Left colon (tissue), 2 donors: ENCODE data around the gene CDRT15. TPM values are rescaled to one million over a fixed set of nuclear protein-coding genes. Genes with fewer than 3 reads are reported as not detected.
A peak's percentile ranks its signal among the peaks of the same experiment; 100 is the strongest.

ENCODE experiments used
- ATAC-seq: fragments of 200-7000 bp; cut with Tn5 transposase; one replicate; pipeline ENCODE4 v1.9.1; 2020; ENCODE audit warnings: mild to moderate bottlenecking, moderate library complexity
- DNase-seq, 2 donors: peaks; one replicate each; pipeline ENCODE4 v3.0.0-alpha.2; 2020
- intact Hi-C, 2 donors: fragments of 100-400 bp; cut with DNase I in 1 of 2; cut with micrococcal nuclease in 1 of 2; formaldehyde crosslinking; loops; one replicate each; pipeline versions ENCODE4 v1.11.2 to v1.14.0; 2022; cut with DNase I, micrococcal nuclease
- total RNA-seq, 2 donors: library from RNA; stranded (reverse); fragmentation: NEBNext Ultra II Directional; extraction: Animal tissue kit (Norgen Biotek cat#: 25700); gene quantifications; one replicate each; pipeline ENCODE4 v1.2.1, GENCODE V29; 2021
- donor health status: DM: no; HTN: no; CAD: no.
- donor health status: DM: yes; HTN: yes; CAD: no.

CDRT15 gene
- total RNA-seq, 2 donors from 2014 or later = not detected

GRCh38 chr17:14211801-14212200, 24.9 kb downstream of the CDRT15 start:
- no peak for DNase-seq
- intact Hi-C loops = no loop called here
- ATAC-seq = peak; percentile 24

DNA sequence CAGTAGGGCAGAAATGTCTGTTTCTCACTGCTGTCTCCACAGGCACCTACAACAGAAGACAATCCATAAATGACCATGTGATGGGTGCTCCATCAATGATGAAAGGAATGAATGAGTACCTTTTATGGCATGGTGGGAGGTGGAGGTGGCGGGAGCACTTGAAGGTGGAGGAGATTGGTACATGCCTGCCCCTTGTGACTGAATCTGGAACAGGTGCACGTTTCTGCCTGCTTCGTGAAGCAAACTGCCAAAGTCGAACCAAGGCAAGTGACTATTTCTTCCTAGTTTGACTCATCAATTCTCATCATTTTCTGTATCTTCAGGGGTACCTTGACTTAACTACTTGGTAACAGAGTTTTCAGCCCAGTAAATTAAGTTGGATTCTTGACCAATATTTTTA, 25.4 kb downstream of the CDRT15 start:
- no peak for ATAC-seq

GRCh38 chr17:14209215-14209614, 27.4 kb downstream of the CDRT15 start:
- DNase-seq = no peak
- intact Hi-C loops = no loop called here
- ATAC-seq = no peak

More for the DNA sequence above, 25.4 kb downstream of the CDRT15 start:
- DNase-seq = no peak
- intact Hi-C loops = no loop called here

GRCh38 chr17:14207791-14208190, 28.9 kb downstream of the CDRT15 start:
- no peak for ATAC-seq
- intact Hi-C loops = no loop called here
- DNase-seq = no peak

DNA sequence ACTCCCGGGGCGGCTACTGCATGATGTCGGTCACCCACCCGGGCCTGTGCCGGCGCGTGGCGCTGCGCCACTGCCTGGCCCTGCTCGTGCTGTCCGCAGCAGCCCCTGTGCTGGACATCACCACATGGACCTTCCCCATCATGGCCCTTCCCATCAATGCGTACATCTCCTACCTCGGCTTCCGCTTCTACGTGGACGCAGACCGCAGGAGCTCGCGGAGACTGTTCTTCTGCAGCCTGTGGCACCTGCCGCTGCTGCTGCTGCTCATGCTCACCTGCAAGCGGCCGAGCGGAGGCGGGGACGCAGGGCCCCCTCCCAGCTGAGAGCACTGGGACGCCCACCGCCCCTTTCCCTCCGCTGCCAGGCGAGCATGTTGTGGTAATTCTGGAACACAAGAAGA, 29.8 kb downstream of the CDRT15 start:
- intact Hi-C loops = no loop called here
- no peak for DNase-seq
- ATAC-seq = no peak

DNA sequence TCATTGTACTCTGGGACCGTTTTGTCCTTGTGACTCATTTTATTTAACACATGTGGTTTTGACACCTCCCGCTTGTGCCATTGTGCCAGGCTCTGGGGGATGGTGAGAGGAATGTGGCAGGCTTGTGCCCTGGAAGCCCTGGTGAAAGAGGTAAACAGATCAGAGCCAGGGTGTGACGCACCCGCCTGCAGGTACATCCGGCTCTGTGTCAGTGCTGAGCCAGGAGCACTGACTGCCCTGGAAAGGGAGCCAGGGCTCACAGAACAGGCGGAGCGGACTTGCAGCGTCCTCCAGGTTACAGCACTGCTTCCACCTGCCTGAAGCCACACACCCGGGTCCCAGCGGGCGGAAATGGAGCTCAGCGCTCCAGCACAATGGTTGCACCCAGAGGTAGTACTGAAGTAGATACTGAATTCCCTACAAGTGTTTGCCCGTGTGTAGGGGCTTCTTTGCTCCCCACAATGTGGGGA, 30.6 kb downstream of the CDRT15 start:
- intact Hi-C loops = no loop called here
- peak; percentile 74 to 85 for DNase-seq
- peak; percentile 94 for ATAC-seq

GRCh38 chr17:14205380-14205779, 31.3 kb downstream of the CDRT15 start:
- DNase-seq = no peak
- intact Hi-C loops = no loop called here
- no peak for ATAC-seq

GRCh38 chr17:14204546-14204945, 32.1 kb downstream of the CDRT15 start:
- DNase-seq (no peak), ATAC-seq (no peak)
- intact Hi-C loops = no loop called here

DNA sequence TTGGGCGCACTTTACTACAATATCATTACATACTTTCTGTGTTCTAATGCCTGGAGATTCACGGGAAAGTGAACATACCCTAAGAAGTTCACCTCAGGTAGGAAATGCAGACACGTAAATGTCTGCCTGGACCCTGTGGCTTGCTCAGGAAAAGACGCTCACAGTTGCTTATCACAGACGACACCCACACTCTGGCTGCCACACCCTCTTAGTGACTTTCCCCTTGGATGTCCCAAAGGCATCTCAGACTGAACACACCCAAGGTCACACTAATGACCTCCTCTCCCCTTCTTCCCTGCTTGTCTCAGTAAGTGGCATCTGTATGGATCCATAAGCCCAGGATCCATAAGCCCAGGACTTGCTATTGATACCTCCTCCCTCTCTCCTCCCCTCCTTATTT, 32.6 kb downstream of the CDRT15 start:
- no peak for DNase-seq
- intact Hi-C loops = no loop called here

DNA sequence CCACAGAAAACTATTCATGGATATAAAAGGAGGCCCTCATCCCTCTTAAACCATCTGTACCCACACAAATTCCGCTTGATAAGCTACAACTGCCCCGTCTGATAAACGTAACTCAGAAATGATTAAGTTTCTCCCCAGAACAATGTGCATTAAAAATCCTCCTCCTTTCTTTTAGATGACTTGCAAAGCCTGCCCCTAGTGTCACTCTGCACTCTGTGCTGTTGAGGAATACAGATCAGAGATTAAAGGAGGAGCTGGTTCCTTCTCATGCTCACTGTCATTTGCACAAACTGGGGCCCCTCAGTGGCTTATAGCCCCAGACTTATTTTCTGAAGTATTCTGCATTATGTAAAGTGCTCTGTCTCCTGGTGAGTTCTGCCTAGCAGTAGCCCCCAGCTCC, 33.3 kb downstream of the CDRT15 start:
- no peak for ATAC-seq
- intact Hi-C loops = no loop called here
- DNase-seq = no peak

More for the DNA sequence above, 32.6 kb downstream of the CDRT15 start:
- ATAC-seq = no peak

- ATAC-seq (no peak), DNase-seq (no peak)
- intact Hi-C loops = no loop called here
Observed at GRCh38 chr17:14202388-14203166, 34.1 kb downstream of the CDRT15 start.

DNA sequence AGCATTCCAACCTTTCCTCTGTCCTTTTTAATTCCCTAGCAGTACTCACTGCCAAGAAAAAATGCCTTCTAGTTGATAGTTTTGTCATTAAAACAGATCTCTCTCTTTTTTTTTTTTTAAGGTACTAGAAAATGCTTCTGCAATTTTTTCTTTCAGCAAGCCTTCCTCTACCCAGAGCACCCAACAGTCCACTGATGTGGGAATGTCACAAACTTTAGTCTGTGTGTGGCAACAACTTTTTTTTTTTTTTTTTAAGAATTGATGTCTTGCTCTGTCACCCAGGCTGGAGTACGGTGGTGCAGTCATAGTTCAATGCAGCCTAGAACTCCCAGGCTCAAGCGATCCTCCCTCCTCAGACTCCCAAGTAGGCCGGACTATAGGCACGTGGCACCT, 34.7 kb downstream of the CDRT15 start:
- intact Hi-C loops = no loop called here
- ATAC-seq (no peak), DNase-seq (no peak)

DNA sequence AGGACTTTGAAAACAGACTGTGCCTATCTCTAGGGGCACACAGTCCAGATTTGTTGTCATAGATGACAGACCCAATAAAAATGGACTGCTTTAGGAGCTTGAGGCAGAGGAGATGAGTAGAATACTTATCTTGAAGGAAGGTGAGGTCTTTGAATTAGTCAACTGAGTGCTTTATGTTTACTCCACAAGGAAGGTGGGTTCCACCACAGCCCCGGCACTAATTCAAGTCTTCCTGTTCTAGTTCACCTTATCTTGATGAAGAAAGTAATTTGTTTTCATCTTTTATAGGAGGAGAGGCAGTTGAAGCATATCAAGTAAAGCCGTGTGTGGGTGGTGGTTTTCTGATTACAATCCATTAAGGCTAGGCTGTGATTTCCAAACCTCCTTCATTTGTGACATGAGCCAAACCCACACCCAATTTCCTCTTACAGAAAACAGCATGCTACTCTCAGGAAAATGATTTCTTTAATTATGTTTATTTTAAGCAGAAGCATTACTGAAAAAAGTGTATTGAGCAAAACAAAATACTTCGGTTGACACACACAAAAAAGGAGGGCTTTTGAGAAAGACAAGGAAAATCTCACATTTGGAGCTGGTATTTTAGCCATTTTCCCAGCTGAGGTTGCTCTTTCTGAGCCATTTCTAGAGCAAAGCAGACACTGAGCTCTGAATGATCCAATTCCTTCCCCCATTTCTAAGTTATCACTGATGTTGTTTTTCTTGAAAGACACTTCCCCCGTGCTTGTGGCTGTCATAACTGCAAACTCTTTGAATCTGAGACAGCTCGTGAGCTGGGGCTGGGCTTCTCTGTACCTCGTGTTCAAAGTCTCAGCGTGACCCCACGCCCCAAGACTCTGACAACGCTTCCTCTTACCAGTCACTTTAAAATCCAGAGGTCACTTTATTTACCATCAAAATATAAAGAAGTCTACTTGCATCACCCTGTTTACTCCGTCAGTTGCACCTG, 35.4 kb downstream of the CDRT15 start:
- peak; percentile 47 for ATAC-seq
- DNase-seq = peak in 1 of 2 donors; percentile 27
- intact Hi-C loops = no loop called here

GRCh38 chr17:14200354-14200753, 36.3 kb downstream of the CDRT15 start:
- DNase-seq (no peak), ATAC-seq (no peak)
- intact Hi-C loops = no loop called here

DNA sequence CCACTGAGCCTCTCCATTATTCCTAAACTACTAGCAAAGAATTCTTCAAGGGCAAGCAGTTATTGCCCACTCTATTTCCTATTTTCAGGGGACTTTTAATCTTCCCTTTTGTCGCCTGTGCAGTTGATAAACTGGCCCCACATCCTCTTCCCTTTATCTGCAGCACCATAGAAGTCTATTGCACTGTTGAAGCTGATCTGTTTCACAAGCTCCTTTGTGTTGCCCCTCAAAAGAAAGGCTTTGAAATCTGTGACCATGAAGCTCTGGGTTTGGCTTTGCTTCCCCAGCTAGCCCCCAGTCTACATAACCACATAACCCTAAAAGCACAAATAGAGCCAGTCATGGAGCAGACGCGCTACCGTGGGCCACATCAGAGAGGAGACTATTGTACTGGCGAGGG, 37.1 kb downstream of the CDRT15 start:
- DNase-seq (no peak), ATAC-seq (no peak)
- intact Hi-C loops = no loop called here

- DNase-seq (no peak), ATAC-seq (no peak)
- intact Hi-C loops = no loop called here
Observed at GRCh38 chr17:14198575-14198974, 38.1 kb downstream of the CDRT15 start.

DNA sequence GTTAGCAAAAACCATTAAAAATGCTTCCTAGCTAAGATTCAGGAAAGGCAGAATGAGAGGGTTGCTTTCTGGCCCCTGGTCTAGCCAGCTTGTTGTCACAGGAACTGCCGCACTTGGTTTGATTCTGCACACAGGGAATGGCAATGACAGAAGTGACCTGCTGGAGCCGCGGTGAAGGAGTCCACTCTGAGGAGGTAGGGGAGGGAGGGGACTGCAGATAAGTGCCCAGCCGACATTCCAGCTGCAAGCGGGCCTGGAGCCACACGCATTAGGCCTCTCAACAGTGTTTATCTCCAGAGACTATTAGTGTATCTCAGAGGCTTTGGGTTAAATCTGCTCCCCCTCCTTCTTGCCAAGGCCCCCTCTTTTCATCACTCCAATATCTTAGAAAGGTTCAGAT, 38.6 kb downstream of the CDRT15 start:
- no peak for ATAC-seq
- intact Hi-C loops = no loop called here
- DNase-seq = no peak

DNA sequence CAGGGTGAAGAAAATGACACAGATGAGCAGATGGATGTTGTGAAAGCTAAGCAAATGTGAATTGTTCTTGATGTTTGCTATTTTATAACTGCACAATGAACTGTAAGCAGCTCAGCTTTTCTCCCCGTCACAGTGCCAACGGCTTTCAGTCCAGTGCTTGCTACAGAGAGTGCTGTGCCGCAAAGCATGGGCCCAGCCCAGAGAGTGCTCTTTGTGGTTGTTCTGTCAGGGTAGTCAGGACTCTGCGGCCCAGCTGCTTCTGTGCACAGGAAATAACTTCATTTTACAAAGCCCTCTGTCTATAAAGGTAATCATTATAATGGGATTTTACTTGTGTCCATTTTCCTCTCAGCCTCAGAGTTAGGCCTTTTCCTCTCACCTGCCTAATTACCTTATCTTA, 39.1 kb downstream of the CDRT15 start:
- ATAC-seq = no peak
- DNase-seq = no peak

GRCh38 chr17:14197057-14197456, 39.6 kb downstream of the CDRT15 start:
- intact Hi-C loops = no loop called here
- ATAC-seq (no peak), DNase-seq (no peak)

More for the DNA sequence above, 39.1 kb downstream of the CDRT15 start:
- intact Hi-C loops = no loop called here
